ENCODE results near the gene CHI3L1.

- TF ChIP-seq CTCF (IDR thresholded peaks at IDR 0.05; ENCODE audit: low read depth, low read length, missing input control), result no peak
- TF ChIP-seq REST (IDR thresholded peaks at IDR 0.05), result no peak
- TF ChIP-seq RXRA (IDR thresholded peaks at IDR 0.05), result no peak
- TF ChIP-seq JUND (IDR thresholded peaks at IDR 0.05), result no peak
- TF ChIP-seq RAD21 (IDR thresholded peaks at IDR 0.05), result no peak
- no peak for TF ChIP-seq MAX (IDR thresholded peaks at IDR 0.05)
- TF ChIP-seq YY1 (IDR thresholded peaks at IDR 0.05), result no peak
- TF ChIP-seq FOXA2 (IDR thresholded peaks at IDR 0.05), result no peak
These were observed 34.9 kb downstream of the CHI3L1 start for GRCh38 chr1:203151362-203152157.
